ENCODE results near the gene NAIF1.

DNA sequence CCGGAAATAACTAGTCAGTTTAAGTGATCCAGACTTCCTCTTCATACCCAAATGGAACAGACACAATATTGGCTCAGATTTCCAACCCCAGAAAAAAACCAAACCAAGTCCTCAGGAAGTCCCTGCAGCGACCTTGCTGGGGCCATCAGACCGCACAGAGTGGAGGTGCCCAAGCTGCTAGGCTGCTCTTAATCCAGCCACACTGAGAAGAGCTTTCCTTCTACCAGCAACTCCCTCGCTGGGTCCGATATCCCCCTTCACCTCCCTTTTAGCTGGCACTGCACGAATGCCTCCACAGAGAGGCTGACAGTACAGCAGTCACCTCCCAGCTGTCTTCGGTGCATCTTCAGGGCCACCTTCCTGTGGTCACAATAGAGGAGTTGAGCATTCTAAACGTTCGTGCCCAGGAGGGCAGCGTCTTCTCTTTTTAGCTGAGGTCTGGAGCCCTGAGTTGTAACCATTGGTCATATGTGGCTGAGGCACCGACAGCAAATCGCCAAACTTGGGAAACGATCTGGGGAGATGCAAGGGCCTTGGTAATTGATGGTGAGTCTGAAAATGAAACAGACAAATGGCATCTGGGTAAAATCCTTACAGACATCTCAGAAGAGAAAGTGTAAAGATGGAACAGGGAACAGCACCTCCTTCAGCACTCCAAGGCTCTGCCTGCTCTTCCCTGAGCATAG lies 5.7 kb downstream of the NAIF1 start:
- TF ChIP-seq, protein P1, sequence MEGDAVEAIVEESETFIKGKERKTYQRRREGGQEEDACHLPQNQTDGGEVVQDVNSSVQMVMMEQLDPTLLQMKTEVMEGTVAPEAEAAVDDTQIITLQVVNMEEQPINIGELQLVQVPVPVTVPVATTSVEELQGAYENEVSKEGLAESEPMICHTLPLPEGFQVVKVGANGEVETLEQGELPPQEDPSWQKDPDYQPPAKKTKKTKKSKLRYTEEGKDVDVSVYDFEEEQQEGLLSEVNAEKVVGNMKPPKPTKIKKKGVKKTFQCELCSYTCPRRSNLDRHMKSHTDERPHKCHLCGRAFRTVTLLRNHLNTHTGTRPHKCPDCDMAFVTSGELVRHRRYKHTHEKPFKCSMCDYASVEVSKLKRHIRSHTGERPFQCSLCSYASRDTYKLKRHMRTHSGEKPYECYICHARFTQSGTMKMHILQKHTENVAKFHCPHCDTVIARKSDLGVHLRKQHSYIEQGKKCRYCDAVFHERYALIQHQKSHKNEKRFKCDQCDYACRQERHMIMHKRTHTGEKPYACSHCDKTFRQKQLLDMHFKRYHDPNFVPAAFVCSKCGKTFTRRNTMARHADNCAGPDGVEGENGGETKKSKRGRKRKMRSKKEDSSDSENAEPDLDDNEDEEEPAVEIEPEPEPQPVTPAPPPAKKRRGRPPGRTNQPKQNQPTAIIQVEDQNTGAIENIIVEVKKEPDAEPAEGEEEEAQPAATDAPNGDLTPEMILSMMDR (IDR thresholded peaks at IDR 0.05), result no peak
- TF ChIP-seq POLR2A (IDR thresholded peaks at IDR 0.05), result no peak
